Right cardiac atrium (tissue), 5 donors: ENCODE results near the gene POP5. TPM values are rescaled to one million over a fixed set of nuclear protein-coding genes. Genes with fewer than 3 reads are reported as not detected.
"Not testable (repeated sequence)": the region's sequence is repeated elsewhere in the genome, so short reads cannot be mapped to it uniquely, and the experiment has no call there.

Source experiments
- ATAC-seq, 2 donors: fragments of 200-7000 bp; cut with Tn5 transposase; one replicate each; pipeline versions ENCODE4 v1.8.0 to v1.9.1; 2020; ENCODE audit warnings: moderate library complexity in 2 of 2, mild to moderate bottlenecking in 1 of 2
- DNase-seq, 3 donors: peaks; one replicate each; pipeline ENCODE4 v3.0.0-alpha.2; 2020
- H3K27ac ChIP-seq: one replicate; pipeline ENCODE4 v1.5.1; 2013; ENCODE audit warnings: mild to moderate bottlenecking, low read length, control low read depth, moderate library complexity
- H3K27me3 ChIP-seq: one replicate; pipeline ENCODE4 v1.6.1; 2013; ENCODE audit not compliant: control insufficient read depth, insufficient read depth
- H3K4me1 ChIP-seq: one replicate; pipeline ENCODE4 v1.6.1; 2013; ENCODE audit warnings: low read length; ENCODE audit not compliant: control insufficient read depth, insufficient read depth
- H3K4me3 ChIP-seq: one replicate; pipeline ENCODE4 v1.5.1; 2013; ENCODE audit warnings: low read length, control low read depth
- H3K9me3 ChIP-seq: one replicate; pipeline ENCODE4 v1.6.1; 2013; ENCODE audit warnings: low read length; ENCODE audit not compliant: control insufficient read depth
- WGBS: extraction: QIAGEN DNeasy Blood & Tissue Kit; methylation state at CpG from one replicate; pipeline ENCODE4 v1.1.7; 2013; 5-methylcytosine and 5-hydroxymethylcytosine counted together
- intact Hi-C, 4 donors: fragments of 100-400 bp; cut with DNase I; formaldehyde crosslinking; loops; one replicate each; pipeline versions ENCODE4 v1.11.0 to v1.14.0; 2022 to 2023
- polyA plus RNA-seq: library from polyadenylated mRNA; stranded (reverse); fragments of 200-250 nt; gene quantifications from one replicate; pipeline ENCODE4 v1.2.3, GENCODE V29; 2013
- total RNA-seq, 4 donors: library from RNA; stranded (reverse); fragmentation: NEBNext Ultra II Directional; extraction: Animal tissue kit (Norgen Biotek cat#: 25700); gene quantifications; one replicate each; pipeline ENCODE4 v1.2.1, GENCODE V29; 2021
- donor health status: healthy with polysubstance abuse.
- donor health status: DM: no; HTN: yes; CAD: no.
- donor health status: DM: no; HTN: no; CAD: no.
- donor health status: DM: no; HTN: yes; CAD: no; lungs with severe emphysema.
- donor health status: DM: yes; HTN: yes; CAD: no.

POP5 gene
- total and polyA plus RNA-seq, 5 donors = 31.4 to 54.1 (median 45.0) TPM

DNA sequence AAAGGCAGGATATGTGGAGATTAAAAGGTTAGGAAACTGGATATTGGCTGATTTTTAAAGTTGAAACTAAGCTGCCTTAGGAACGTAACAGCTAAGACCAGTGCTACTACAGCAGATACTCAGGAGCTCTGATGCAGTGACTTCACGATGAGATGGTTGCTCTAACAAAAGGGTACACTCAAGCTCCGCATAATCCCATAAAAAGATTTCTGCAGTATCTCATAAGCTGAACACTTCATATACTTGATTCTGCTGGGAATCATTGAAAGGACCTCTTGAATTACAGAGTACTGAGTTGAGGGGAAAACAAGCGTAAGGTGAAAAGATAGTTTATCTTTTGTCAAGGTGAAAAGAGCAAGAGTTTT is 43.4 kb downstream of the POP5 start:
- Histone ChIP-seq H3K27me3 (no peaks in the 10 kb centered on the region), H3K4me1 (peaks cover 16% of the 10 kb centered on the region), H3K9me3 (no peaks in the 10 kb centered on the region), H3K4me3 (peak overlapping the region; percentile 59), H3K27ac (peak overlapping the region; percentile 89)
- 33% methylated on average over 4 of the region's 4 CpGs for WGBS
- no peak for DNase-seq
- intact Hi-C loops = loop anchor here in 1 of 4 donors (10.0 kb wide), 1 partner anchor 63 kb away; no protein-coding TSS in a partner anchor
- no peak for ATAC-seq

DNA sequence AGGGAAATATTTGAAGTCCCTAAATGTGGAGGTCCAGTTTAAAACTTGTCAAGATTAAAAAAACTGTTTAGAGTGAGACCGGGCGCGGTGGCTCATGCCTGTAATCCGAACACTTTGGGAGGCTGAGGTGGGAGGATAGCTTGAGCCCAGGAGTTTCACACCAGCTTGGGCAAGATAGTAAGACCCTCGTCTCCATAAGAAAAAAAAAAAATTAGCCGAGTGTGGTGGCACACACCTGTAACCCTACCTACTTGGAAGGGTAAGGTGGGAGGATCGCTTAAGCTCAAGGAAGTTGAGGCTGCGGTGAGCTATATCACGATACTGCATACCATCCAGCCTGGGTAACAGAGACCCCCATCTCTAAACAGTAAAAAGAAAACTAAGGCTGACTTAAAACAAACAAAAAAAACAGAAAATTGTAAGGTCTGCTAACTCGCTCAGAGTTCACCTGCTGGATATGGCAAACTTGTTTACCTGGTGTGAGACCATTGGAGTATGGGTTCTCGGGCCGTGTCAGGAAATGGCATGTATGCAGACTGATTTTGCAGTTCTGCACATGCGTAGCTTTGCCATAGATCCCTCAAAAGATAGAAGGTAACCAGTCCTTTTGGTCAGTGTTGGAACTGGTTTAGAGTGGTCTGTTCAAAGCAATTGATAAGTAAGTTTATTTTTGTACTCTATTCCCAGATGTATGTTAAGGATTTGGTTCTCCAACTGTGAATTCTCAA is 45.0 kb downstream of the POP5 start:
- ATAC-seq (no peak), DNase-seq (no peak)
- Histone ChIP-seq H3K4me3 (peak overlapping the region; percentile 64), H3K4me1 (peaks cover 10% of the 10 kb centered on the region), H3K27me3 (no peaks in the 10 kb centered on the region), H3K9me3 (no peaks in the 10 kb centered on the region), H3K27ac (peak overlapping the region; percentile 56)
- intact Hi-C loops = loop anchor here in 1 of 4 donors (10.0 kb wide), 1 partner anchor 61 kb away; no protein-coding TSS in a partner anchor
- 42% methylated on average over 13 of the region's 13 CpGs for WGBS

- Histone ChIP-seq H3K9me3 (no peaks in the 10 kb centered on the region), H3K27me3 (no peaks in the 10 kb centered on the region), H3K27ac (peak overlapping the region; percentile 80), H3K4me3 (peak overlapping the region; percentile 64), H3K4me1 (peaks cover 10% of the 10 kb centered on the region)
- peak; percentile 28 to 71 (median 71) for DNase-seq
- WGBS = 1% methylated on average over 52 of the region's 52 CpGs
- ATAC-seq = peak; percentile 26 to 42
- intact Hi-C loops = loop anchor here in 1 of 4 donors (10.0 kb wide), 1 partner anchor 60 kb away; no protein-coding TSS in a partner anchor
Measured at GRCh38 chr12:120534703-120535655, 46.2 kb downstream of the POP5 start.

DNA sequence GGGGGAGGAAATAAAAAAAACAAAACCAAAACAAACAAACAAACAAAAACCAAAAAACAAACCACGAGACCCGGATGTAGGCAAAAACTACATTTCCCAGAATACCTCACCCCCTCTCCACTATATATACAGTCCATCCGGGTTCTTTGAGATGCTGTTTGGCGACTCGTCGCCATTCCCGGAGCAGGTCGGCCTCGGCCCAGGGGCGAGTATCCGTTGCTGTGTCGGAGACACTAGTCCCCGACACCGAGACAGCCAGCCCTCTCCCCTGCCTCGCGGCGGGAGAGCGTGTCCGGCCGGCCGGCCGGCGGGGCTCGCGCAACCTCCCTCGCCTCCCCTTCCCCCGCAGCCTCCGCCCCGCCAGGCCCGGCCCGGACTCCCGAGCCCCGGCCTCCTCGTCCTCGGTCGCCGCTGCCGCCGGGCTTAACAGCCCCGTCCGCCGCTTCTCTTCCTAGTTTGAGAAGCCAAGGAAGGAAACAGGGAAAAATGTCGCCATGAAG is 46.9 kb downstream of the POP5 start, which contains the start of gene RNF10:
TSS of gene RNF10 (plus strand) at position 154 of the 500 bp plus-strand sequence. CDS start 456 bp downstream, outside the sequence.
- H3K4me1 ChIP-seq = peaks cover 5% of the 10 kb centered on the region
- H3K27me3 ChIP-seq = no peaks in the 10 kb centered on the region
- DNase-seq (peak; percentile 67 to 88 (median 88)), ATAC-seq (peak; percentile 82 to 86)
- intact Hi-C loops = loop anchor here in 1 of 4 donors (10.0 kb wide), 1 partner anchor 59 kb away; no protein-coding TSS in a partner anchor
- H3K9me3 ChIP-seq = no peaks in the 10 kb centered on the region
- under 1% methylated on average over 43 of the region's 43 CpGs for WGBS
- peak within 1 kb of the TSS; percentile 80 for H3K27ac ChIP-seq
- H3K4me3 ChIP-seq = peak within 1 kb of the TSS; percentile 64

- intact Hi-C loops = loop anchor here in 1 of 4 donors (10.0 kb wide), 1 partner anchor 58 kb away; no protein-coding TSS in a partner anchor
Measured at GRCh38 chr12:120532701-120533238, 48.4 kb downstream of the POP5 start.

GRCh38 chr12:120530418-120530761 is 50.8 kb downstream of the POP5 start:
- not testable (repeated sequence) for H3K27ac ChIP-seq, H3K9me3 ChIP-seq, H3K27me3 ChIP-seq, H3K4me1 ChIP-seq, DNase-seq, ATAC-seq, H3K4me3 ChIP-seq
- intact Hi-C loops = loop anchor here in 1 of 4 donors (10.0 kb wide), 1 partner anchor 56 kb away; no protein-coding TSS in a partner anchor

More at GRCh38 chr12:120532701-120533238, 48.4 kb downstream of the POP5 start:
- Histone ChIP-seq H3K4me1 (peaks cover 4% of the 10 kb centered on the region), H3K27ac (no peak overlapping the region), H3K9me3 (no peaks in the 10 kb centered on the region), H3K27me3 (no peaks in the 10 kb centered on the region), H3K4me3 (no peak overlapping the region)
- WGBS = 78% methylated on average over 4 of the region's 4 CpGs
- DNase-seq = no peak
- no peak for ATAC-seq

DNA sequence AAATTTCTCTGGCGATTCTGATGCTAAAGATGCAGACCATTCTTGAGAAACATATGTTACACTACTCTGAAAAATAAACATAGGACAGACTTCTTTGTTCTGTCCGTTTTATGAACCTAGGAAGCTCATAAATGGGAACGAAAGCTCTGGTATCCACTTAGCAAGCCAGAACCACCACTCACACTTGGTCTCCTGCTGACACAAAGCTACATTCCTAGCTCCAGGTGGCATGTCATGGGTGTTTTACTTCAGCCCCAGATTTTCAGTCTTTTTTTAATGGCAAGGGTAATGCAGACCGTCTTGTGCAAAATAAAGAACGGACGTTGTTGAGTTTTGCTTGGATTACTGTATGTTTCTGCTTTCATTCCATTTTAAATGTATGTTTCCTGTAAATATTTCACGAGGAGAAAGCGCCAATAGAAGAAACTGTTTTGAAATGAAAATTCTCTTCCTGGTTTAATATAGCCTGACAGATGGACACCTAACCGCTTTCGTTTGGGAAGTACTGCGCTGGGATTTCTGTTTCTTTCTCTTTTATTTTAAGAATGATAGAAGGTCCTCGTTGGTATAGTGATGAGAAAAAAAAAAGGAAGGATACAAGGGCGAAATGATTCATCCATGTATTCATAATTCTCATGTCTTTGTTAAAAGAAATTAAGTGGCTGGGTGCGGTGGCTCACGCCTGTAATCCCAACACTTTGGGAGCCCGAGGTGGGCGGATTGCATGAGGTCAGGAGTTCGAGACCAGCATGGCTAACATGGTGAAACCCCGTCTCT is 51.4 kb downstream of the POP5 start:
- no peaks in the 10 kb centered on the region for H3K27me3 ChIP-seq
- ATAC-seq (peak in 1 of 2 donors; percentile 8), DNase-seq (no peak)
- 47% methylated on average over 19 of the region's 19 CpGs for WGBS
- no peaks in the 10 kb centered on the region for H3K9me3 ChIP-seq
- intact Hi-C loops = loop anchor here in 1 of 4 donors (10.0 kb wide), 1 partner anchor 55 kb away; no protein-coding TSS in a partner anchor
- peak overlapping the region; percentile 53 for H3K4me3 ChIP-seq
- no peaks in the 10 kb centered on the region for H3K4me1 ChIP-seq
- peak overlapping the region; percentile 70 for H3K27ac ChIP-seq

GRCh38 chr12:120528861-120529525 is 52.2 kb downstream of the POP5 start, which contains the start of gene COQ5:
TSS of gene COQ5 (minus strand) at chr12:120529158. CDS start at chr12:120529141, 17 bp downstream.
- ATAC-seq (peak; percentile 96), DNase-seq (peak; percentile 89 to 96 (median 95))
- intact Hi-C loops = no loop called here
- Histone ChIP-seq H3K9me3 (no peaks in the 10 kb centered on the region), H3K4me1 (no peaks in the 10 kb centered on the region), H3K4me3 (peak within 1 kb of the TSS; percentile 53), H3K27ac (peak within 1 kb of the TSS; percentile 94), H3K27me3 (no peaks in the 10 kb centered on the region)
- WGBS = under 1% methylated on average over 38 of the region's 38 CpGs
